Measurements from ENCODE around the gene CACHD1. TPM values are rescaled to one million over a fixed set of nuclear protein-coding genes. Genes with fewer than 3 reads are reported as not detected.

The CACHD1 gene
- total RNA-seq, 1 experiment from 2014 or later = 5.3 TPM

- no peak for DNase-seq (ENCODE audit: low read depth)
These were observed 184.8 kb downstream of the CACHD1 start for GRCh38 chr1:64654519-64655341.

- no peak for DNase-seq (ENCODE audit: low read depth)
These were observed 185.9 kb downstream of the CACHD1 start for GRCh38 chr1:64655861-64656260.

GRCh38 chr1:64659478-64660138 is 189.7 kb downstream of the CACHD1 start:
- DNase-seq (ENCODE audit: low read depth) = no peak

- peak; percentile 15 for DNase-seq (ENCODE audit: low read depth)
These were observed 193.7 kb downstream of the CACHD1 start for GRCh38 chr1:64663668-64664067.

GRCh38 chr1:64664299-64664698 is 194.4 kb downstream of the CACHD1 start:
- no peak for DNase-seq (ENCODE audit: low read depth)

GRCh38 chr1:64669098-64669675 is 199.3 kb downstream of the CACHD1 start:
- no peak for DNase-seq (ENCODE audit: low read depth)

GRCh38 chr1:64675718-64676345 is 205.9 kb downstream of the CACHD1 start:
- no peak for DNase-seq (ENCODE audit: low read depth)

- DNase-seq (ENCODE audit: low read depth) = no peak
These were observed 206.5 kb downstream of the CACHD1 start for GRCh38 chr1:64676386-64676785.

- DNase-seq (ENCODE audit: low read depth) = no peak
These were observed 207.6 kb downstream of the CACHD1 start for GRCh38 chr1:64677532-64677931.

GRCh38 chr1:64678366-64678765 is 208.4 kb downstream of the CACHD1 start:
- no peak for DNase-seq (ENCODE audit: low read depth)

GRCh38 chr1:64679177-64679576 is 209.2 kb downstream of the CACHD1 start:
- DNase-seq (ENCODE audit: low read depth) = no peak

GRCh38 chr1:64680599-64680998 is 210.7 kb downstream of the CACHD1 start:
- DNase-seq (ENCODE audit: low read depth) = no peak

- DNase-seq (ENCODE audit: low read depth) = no peak
These were observed 211.1 kb downstream of the CACHD1 start for GRCh38 chr1:64681043-64681442.

GRCh38 chr1:64683419-64683818 is 213.5 kb downstream of the CACHD1 start:
- no peak for DNase-seq (ENCODE audit: low read depth)

- DNase-seq (ENCODE audit: low read depth) = no peak
These were observed 215.3 kb downstream of the CACHD1 start for GRCh38 chr1:64685217-64685616.

- DNase-seq (ENCODE audit: low read depth) = no peak
These were observed 215.9 kb downstream of the CACHD1 start for GRCh38 chr1:64685765-64686341.

- DNase-seq (ENCODE audit: low read depth) = peak; percentile 49
These were observed 217.1 kb downstream of the CACHD1 start for GRCh38 chr1:64686828-64687724.

GRCh38 chr1:64687725-64688327 is 217.9 kb downstream of the CACHD1 start:
- DNase-seq (ENCODE audit: low read depth) = no peak

- peak; percentile 53 for DNase-seq (ENCODE audit: low read depth)
These were observed 221.7 kb downstream of the CACHD1 start for GRCh38 chr1:64691626-64692025.

GRCh38 chr1:64692911-64693310 is 223.0 kb downstream of the CACHD1 start:
- no peak for DNase-seq (ENCODE audit: low read depth)

- no peak for DNase-seq (ENCODE audit: low read depth)
These were observed 223.5 kb downstream of the CACHD1 start for GRCh38 chr1:64693406-64693805.

Data from Daoy (cell line).